ENCODE measurements around the gene SMURF1. TPM values are rescaled to one million over a fixed set of nuclear protein-coding genes. Genes with fewer than 3 reads are reported as not detected.

SMURF1 gene
- total RNA-seq, 4 donors from 2014 or later = 28.2 to 35.4 (median 31.1) TPM

GRCh38 chr7:99098824-99099498 lies 44.9 kb downstream of the SMURF1 start:
- peak overlapping the region; percentile 27 to 93 (median 76) for H3K27ac ChIP-seq
- H3K27me3 ChIP-seq = no peaks in the 10 kb centered on the region
- WGBS, 2 donors = 35 to 36% methylated on average over 6 of the region's 6 CpGs
- H3K4me1 ChIP-seq = peaks cover 0 to 72% (median 23%) of the 10 kb centered on the region in 4 donors
- H3K4me3 ChIP-seq = no peak overlapping the region
- peaks cover 0 to 8% (median 0%) of the 10 kb centered on the region in 4 donors for H3K9me3 ChIP-seq
- H3K36me3 ChIP-seq = no peaks in the 10 kb centered on the region
- DNase-seq (ENCODE audit: low spot score in 2 of 2) = no peak
- no peak for TF ChIP-seq EP300 (IDR thresholded peaks at IDR 0.05)
- no peak for TF ChIP-seq POLR2A (IDR thresholded peaks at IDR 0.05)
- TF ChIP-seq CTCF (IDR thresholded peaks at IDR 0.05) = no peak

- WGBS, 2 donors = 39 to 46% methylated on average over 3 of the region's 3 CpGs
- peaks cover 0 to 8% (median 0%) of the 10 kb centered on the region in 4 donors for H3K9me3 ChIP-seq
- no peaks in the 10 kb centered on the region for H3K27me3 ChIP-seq
- peaks cover 0 to 73% (median 25%) of the 10 kb centered on the region in 4 donors for H3K4me1 ChIP-seq
- no peak overlapping the region for H3K4me3 ChIP-seq
- H3K36me3 ChIP-seq = no peaks in the 10 kb centered on the region
- TF ChIP-seq CTCF (IDR thresholded peaks at IDR 0.05) (no peak), EP300 (IDR thresholded peaks at IDR 0.05) (no peak), POLR2A (IDR thresholded peaks at IDR 0.05) (no peak)
- peak overlapping the region; percentile 27 to 93 (median 76) for H3K27ac ChIP-seq
- DNase-seq (ENCODE audit: low spot score in 2 of 2) = no peak
These were observed 45.6 kb downstream of the SMURF1 start for GRCh38 chr7:99098286-99098823.

- Histone ChIP-seq H3K27me3 (no peaks in the 10 kb centered on the region), H3K4me3 (no peak overlapping the region), H3K36me3 (no peaks in the 10 kb centered on the region), H3K9me3 (peaks cover 0 to 8% (median 0%) of the 10 kb centered on the region in 4 donors), H3K27ac (peak overlapping the region in 3 of 4 donors; percentile 72 to 93 (median 90)), H3K4me1 (peaks cover 0 to 73% (median 28%) of the 10 kb centered on the region in 4 donors)
- DNase-seq (ENCODE audit: low spot score in 2 of 2) = no peak
- WGBS, 2 donors = 89 to 92% methylated on average over 2 of the region's 2 CpGs
- no peak for TF ChIP-seq POLR2A (IDR thresholded peaks at IDR 0.05)
- TF ChIP-seq EP300 (IDR thresholded peaks at IDR 0.05) = no peak
- TF ChIP-seq CTCF (IDR thresholded peaks at IDR 0.05) = no peak
These were observed 46.2 kb downstream of the SMURF1 start for GRCh38 chr7:99097730-99098129.

GRCh38 chr7:99096124-99096887 lies 47.6 kb downstream of the SMURF1 start:
- no peaks in the 10 kb centered on the region for H3K36me3 ChIP-seq
- H3K4me1 ChIP-seq = peaks cover 0 to 76% (median 29%) of the 10 kb centered on the region in 4 donors
- TF ChIP-seq CTCF (IDR thresholded peaks at IDR 0.05) (no peak), EP300 (IDR thresholded peaks at IDR 0.05) (peak; percentile 62 to 78)
- no peak overlapping the region for H3K4me3 ChIP-seq
- peaks cover 0 to 8% (median 0%) of the 10 kb centered on the region in 4 donors for H3K9me3 ChIP-seq
- H3K27ac ChIP-seq = peak overlapping the region; percentile 72 to 93 (median 86)
- DNase-seq (ENCODE audit: low spot score in 2 of 2) = no peak
- no peaks in the 10 kb centered on the region for H3K27me3 ChIP-seq
- 37 to 39% methylated on average over 6 of the region's 6 CpGs for WGBS, 2 donors
